ENCODE data around the gene COL20A1.

Gene COL20A1

GRCh38 chr20:63280929-63281545 lies 11.9 kb upstream of the COL20A1 start:
- no peak overlapping the region for H4K91ac ChIP-seq (ENCODE audit: low read depth, low read length)
- H3K14ac ChIP-seq (ENCODE audit: low read length): no peak overlapping the region
- H3K36me3 ChIP-seq (ENCODE audit: control insufficient read depth in 1 of 2, insufficient read depth in 2 of 2, low read length in 2 of 2): peaks cover 97 to 98% of the 10 kb centered on the region in 2 experiments
- H2BK120ac ChIP-seq (ENCODE audit: insufficient read depth, low read length, poor library complexity): no peak overlapping the region
- no peaks in the 10 kb centered on the region for H3K79me2 ChIP-seq (ENCODE audit: control insufficient read depth, insufficient read depth, low read length, poor library complexity)
- no peak overlapping the region for H2AK5ac ChIP-seq (ENCODE audit: low read length)
- no peak overlapping the region for H3K27ac ChIP-seq (ENCODE audit: low read depth, low read length)
- H3K79me1 ChIP-seq (ENCODE audit: low read length): no peaks in the 10 kb centered on the region
- H3K23ac ChIP-seq (ENCODE audit: low read length): no peak overlapping the region
- DNase-seq: no peak
- no peak overlapping the region for H2BK12ac ChIP-seq (ENCODE audit: low read length)
- WGBS (ENCODE audit: extremely low coverage, insufficient coverage, insufficient read length): no CpG with 5 or more reads among the region's 19 CpGs
- no peaks in the 10 kb centered on the region for H3K27me3 ChIP-seq (ENCODE audit: insufficient read depth, low read length)
- H3K9me3 ChIP-seq (ENCODE audit: insufficient read depth, low read depth, low read length): peaks cover 7% of the 10 kb centered on the region
- no peak overlapping the region for H3K4me3 ChIP-seq (ENCODE audit: low read depth, low read length)
- H3K4ac ChIP-seq (ENCODE audit: low read depth, low read length): peak overlapping the region; percentile 16
- no peak overlapping the region for H3K4me2 ChIP-seq (ENCODE audit: low read length)
- H2AFZ ChIP-seq (ENCODE audit: insufficient read depth, low read length, poor library complexity): no peak overlapping the region
- no peaks in the 10 kb centered on the region for H3K4me1 ChIP-seq (ENCODE audit: control insufficient read depth in 1 of 2, insufficient read depth in 2 of 2, low read length in 2 of 2)
- H3K18ac ChIP-seq (ENCODE audit: low read length): no peak overlapping the region
- H2BK5ac ChIP-seq (ENCODE audit: low read depth, low read length, poor library complexity): no peak overlapping the region
- H3K9ac ChIP-seq (ENCODE audit: low read length): no peak overlapping the region
- H4K12ac ChIP-seq (ENCODE audit: low read depth, low read length): no peak overlapping the region
- no peak overlapping the region for H4K8ac ChIP-seq (ENCODE audit: low read depth, low read length)

- Histone ChIP-seq H3K23ac (ENCODE audit: low read length) (no peak overlapping the region), H3K4me1 (ENCODE audit: control insufficient read depth in 1 of 2, insufficient read depth in 2 of 2, low read length in 2 of 2) (no peaks in the 10 kb centered on the region), H4K91ac (ENCODE audit: low read depth, low read length) (no peak overlapping the region), H3K4me2 (ENCODE audit: low read length) (no peak overlapping the region), H3K4ac (ENCODE audit: low read depth, low read length) (no peak overlapping the region), H2BK5ac (ENCODE audit: low read depth, low read length, poor library complexity) (no peak overlapping the region), H2AFZ (ENCODE audit: insufficient read depth, low read length, poor library complexity) (no peak overlapping the region), H3K9ac (ENCODE audit: low read length) (no peak overlapping the region), H3K9me3 (ENCODE audit: insufficient read depth, low read depth, low read length) (peaks cover 7% of the 10 kb centered on the region), H2BK12ac (ENCODE audit: low read length) (no peak overlapping the region), H2AK5ac (ENCODE audit: low read length) (no peak overlapping the region), H3K27me3 (ENCODE audit: insufficient read depth, low read length) (no peaks in the 10 kb centered on the region), H3K36me3 (ENCODE audit: control insufficient read depth in 1 of 2, insufficient read depth in 2 of 2, low read length in 2 of 2) (peaks cover 97 to 98% of the 10 kb centered on the region in 2 experiments), H3K79me2 (ENCODE audit: control insufficient read depth, insufficient read depth, low read length, poor library complexity) (no peaks in the 10 kb centered on the region), H3K79me1 (ENCODE audit: low read length) (no peaks in the 10 kb centered on the region), H3K4me3 (ENCODE audit: low read depth, low read length) (no peak overlapping the region), H3K18ac (ENCODE audit: low read length) (no peak overlapping the region), H4K12ac (ENCODE audit: low read depth, low read length) (no peak overlapping the region), H2BK120ac (ENCODE audit: insufficient read depth, low read length, poor library complexity) (no peak overlapping the region), H4K8ac (ENCODE audit: low read depth, low read length) (no peak overlapping the region), H3K14ac (ENCODE audit: low read length) (no peak overlapping the region), H3K27ac (ENCODE audit: low read depth, low read length) (no peak overlapping the region)
- WGBS (ENCODE audit: extremely low coverage, insufficient coverage, insufficient read length): no CpG with 5 or more reads among the region's 38 CpGs
- DNase-seq: no peak
Observed at GRCh38 chr20:63281742-63282665, 11.0 kb upstream of the COL20A1 start.

- peaks cover 97 to 98% of the 10 kb centered on the region in 2 experiments for H3K36me3 ChIP-seq (ENCODE audit: control insufficient read depth in 1 of 2, insufficient read depth in 2 of 2, low read length in 2 of 2)
- no peak overlapping the region for H3K23ac ChIP-seq (ENCODE audit: low read length)
- H3K79me2 ChIP-seq (ENCODE audit: control insufficient read depth, insufficient read depth, low read length, poor library complexity): no peaks in the 10 kb centered on the region
- H3K27me3 ChIP-seq (ENCODE audit: insufficient read depth, low read length): no peaks in the 10 kb centered on the region
- no peak overlapping the region for H4K8ac ChIP-seq (ENCODE audit: low read depth, low read length)
- H3K4me2 ChIP-seq (ENCODE audit: low read length): no peak overlapping the region
- H3K4ac ChIP-seq (ENCODE audit: low read depth, low read length): no peak overlapping the region
- no peak overlapping the region for H3K4me3 ChIP-seq (ENCODE audit: low read depth, low read length)
- H2AK5ac ChIP-seq (ENCODE audit: low read length): no peak overlapping the region
- H3K9me3 ChIP-seq (ENCODE audit: insufficient read depth, low read depth, low read length): peaks cover 2% of the 10 kb centered on the region
- H4K12ac ChIP-seq (ENCODE audit: low read depth, low read length): no peak overlapping the region
- H3K9ac ChIP-seq (ENCODE audit: low read length): no peak overlapping the region
- no peak overlapping the region for H2BK120ac ChIP-seq (ENCODE audit: insufficient read depth, low read length, poor library complexity)
- no peak overlapping the region for H3K18ac ChIP-seq (ENCODE audit: low read length)
- no peak for DNase-seq
- H2BK5ac ChIP-seq (ENCODE audit: low read depth, low read length, poor library complexity): no peak overlapping the region
- H2AFZ ChIP-seq (ENCODE audit: insufficient read depth, low read length, poor library complexity): no peak overlapping the region
- H2BK12ac ChIP-seq (ENCODE audit: low read length): no peak overlapping the region
- no peak overlapping the region for H3K27ac ChIP-seq (ENCODE audit: low read depth, low read length)
- no peak overlapping the region for H4K91ac ChIP-seq (ENCODE audit: low read depth, low read length)
- H3K4me1 ChIP-seq (ENCODE audit: control insufficient read depth in 1 of 2, insufficient read depth in 2 of 2, low read length in 2 of 2): no peaks in the 10 kb centered on the region
- H3K14ac ChIP-seq (ENCODE audit: low read length): no peak overlapping the region
- no CpG with 5 or more reads among the region's 17 CpGs for WGBS (ENCODE audit: extremely low coverage, insufficient coverage, insufficient read length)
- H3K79me1 ChIP-seq (ENCODE audit: low read length): no peaks in the 10 kb centered on the region
Observed at GRCh38 chr20:63282946-63283345, 10.0 kb upstream of the COL20A1 start.

- H2BK12ac ChIP-seq (ENCODE audit: low read length): no peak overlapping the region
- no peaks in the 10 kb centered on the region for H3K4me1 ChIP-seq (ENCODE audit: control insufficient read depth in 1 of 2, insufficient read depth in 2 of 2, low read length in 2 of 2)
- H3K36me3 ChIP-seq (ENCODE audit: control insufficient read depth in 1 of 2, insufficient read depth in 2 of 2, low read length in 2 of 2): peaks cover 97 to 98% of the 10 kb centered on the region in 2 experiments
- H2BK120ac ChIP-seq (ENCODE audit: insufficient read depth, low read length, poor library complexity): no peak overlapping the region
- no CpG with 5 or more reads among the region's 33 CpGs for WGBS (ENCODE audit: extremely low coverage, insufficient coverage, insufficient read length)
- H3K79me1 ChIP-seq (ENCODE audit: low read length): no peaks in the 10 kb centered on the region
- H4K91ac ChIP-seq (ENCODE audit: low read depth, low read length): no peak overlapping the region
- H2AK5ac ChIP-seq (ENCODE audit: low read length): no peak overlapping the region
- H3K9ac ChIP-seq (ENCODE audit: low read length): no peak overlapping the region
- peaks cover 2% of the 10 kb centered on the region for H3K9me3 ChIP-seq (ENCODE audit: insufficient read depth, low read depth, low read length)
- H3K4ac ChIP-seq (ENCODE audit: low read depth, low read length): no peak overlapping the region
- H4K8ac ChIP-seq (ENCODE audit: low read depth, low read length): no peak overlapping the region
- no peak overlapping the region for H3K27ac ChIP-seq (ENCODE audit: low read depth, low read length)
- no peak overlapping the region for H3K4me3 ChIP-seq (ENCODE audit: low read depth, low read length)
- H3K18ac ChIP-seq (ENCODE audit: low read length): no peak overlapping the region
- H3K79me2 ChIP-seq (ENCODE audit: control insufficient read depth, insufficient read depth, low read length, poor library complexity): no peaks in the 10 kb centered on the region
- DNase-seq: no peak
- no peak overlapping the region for H2AFZ ChIP-seq (ENCODE audit: insufficient read depth, low read length, poor library complexity)
- no peak overlapping the region for H3K4me2 ChIP-seq (ENCODE audit: low read length)
- H2BK5ac ChIP-seq (ENCODE audit: low read depth, low read length, poor library complexity): no peak overlapping the region
- no peaks in the 10 kb centered on the region for H3K27me3 ChIP-seq (ENCODE audit: insufficient read depth, low read length)
- no peak overlapping the region for H3K14ac ChIP-seq (ENCODE audit: low read length)
- H4K12ac ChIP-seq (ENCODE audit: low read depth, low read length): peak overlapping the region; percentile 45
- H3K23ac ChIP-seq (ENCODE audit: low read length): no peak overlapping the region
Observed at GRCh38 chr20:63283397-63284082, 9.4 kb upstream of the COL20A1 start.

Measured in trophoblast cell (in vitro differentiated cells and primary cell).